Smooth muscle cell (in vitro differentiated cells): ENCODE data around the gene CLEC2L. TPM values are rescaled to one million over a fixed set of nuclear protein-coding genes. Genes with fewer than 3 reads are reported as not detected.

Experiments used
- DNase-seq: peaks from one replicate; lab custom pipeline; 2025; ENCODE audit not compliant: unreplicated experiment; lab: John Stamatoyannopoulos, UW
- H2AFZ ChIP-seq: fragments of 200-600 bp; sonication (generic); 2 replicates; pipeline ENCODE4 v1.6.0; 2016; ENCODE audit warnings: antibody characterized with exemption, low read depth, mild to moderate bottlenecking
- H3F3A ChIP-seq: fragments of 200-600 bp; sonication (generic); 2 replicates; pipeline ENCODE4 v1.6.0; 2017; ENCODE audit warnings: antibody characterized with exemption, low read depth
- H3K27ac ChIP-seq: fragments of 200-600 bp; sonication (generic); 2 replicates; pipeline ENCODE4 v1.5.1; 2016; ENCODE audit warnings: low read depth, mild to moderate bottlenecking
- H3K27me3 ChIP-seq: fragments of 200-600 bp; sonication (generic); 2 replicates; pipeline ENCODE4 v1.6.1; 2016; ENCODE audit warnings: low read depth, mild to moderate bottlenecking
- H3K36me3 ChIP-seq: fragments of 200-600 bp; sonication (generic); 2 replicates; pipeline ENCODE4 v1.5.1; 2016; ENCODE audit warnings: low read depth
- H3K4me1 ChIP-seq: fragments of 200-600 bp; sonication (generic); 2 replicates; pipeline ENCODE4 v1.5.1; 2016; ENCODE audit warnings: low read depth
- H3K4me2 ChIP-seq: fragments of 200-600 bp; sonication (generic); 2 replicates; pipeline ENCODE4 v1.6.0; 2016; ENCODE audit warnings: mild to moderate bottlenecking
- H3K4me3 ChIP-seq: fragments of 200-600 bp; sonication (generic); 2 replicates; pipeline ENCODE4 v1.5.1; 2016; ENCODE audit warnings: mild to moderate bottlenecking
- H3K79me2 ChIP-seq: fragments of 200-600 bp; sonication (generic); 2 replicates; pipeline ENCODE4 v1.6.0; 2016; ENCODE audit warnings: low read depth, mild to moderate bottlenecking
- H3K9ac ChIP-seq: fragments of 200-600 bp; sonication (generic); 2 replicates; pipeline ENCODE4 v1.6.0; 2016; ENCODE audit warnings: low read depth
- H3K9me3 ChIP-seq: fragments of 200-600 bp; sonication (generic); replicated peaks from 2 replicates; pipeline ENCODE4 v1.5.1; 2016; ENCODE audit warnings: low read depth
- H4K20me1 ChIP-seq: fragments of 200-600 bp; sonication (generic); 2 replicates; pipeline ENCODE4 v1.6.0; 2016; ENCODE audit warnings: low read depth
- CTCF ChIP-seq: fragments of 200-600 bp; sonication (generic); IDR thresholded peaks from 2 replicates; pipeline ENCODE4 v1.5.1; 2017; ENCODE audit warnings: borderline replicate concordance, mild to moderate bottlenecking, antibody characterized with exemption; ENCODE audit not compliant: insufficient read depth, poor library complexity, severe bottlenecking
- WGBS: methylation state at CpG from one replicate; pipeline ENCODE4 v1.1.7; 2016; ENCODE audit warnings: low lambda C conversion rate; 5-methylcytosine and 5-hydroxymethylcytosine counted together
- polyA plus RNA-seq: library from polyadenylated mRNA; unstranded; fragments of >200 nt; fragmentation: Nextera tagmentation; extraction: Ambion mirVana; gene quantifications from 2 replicates; pipeline ENCODE4 v1.2.1, GENCODE V29; 2016
- total RNA-seq: library from RNA; depleted of rRNA; stranded (reverse); fragments of >200 nt; gene quantifications from 2 replicates; pipeline ENCODE4 v1.2.3, GENCODE V29; 2014

The CLEC2L gene
- total and polyA plus RNA-seq, 2 experiments from 2014 or later: not detected

- Histone ChIP-seq H3F3A (no peaks in the 10 kb centered on the region), H4K20me1 (no peaks in the 10 kb centered on the region), H3K36me3 (no peaks in the 10 kb centered on the region), H3K9ac (no peak overlapping the region), H3K9me3 (no peaks in the 10 kb centered on the region), H3K79me2 (no peaks in the 10 kb centered on the region), H3K4me1 (no peaks in the 10 kb centered on the region), H3K4me2 (no peak overlapping the region), H3K27ac (no peak overlapping the region), H3K27me3 (no peaks in the 10 kb centered on the region), H3K4me3 (no peak overlapping the region), H2AFZ (no peak overlapping the region)
- no peak for TF ChIP-seq CTCF
- 94% methylated on average over 6 of the region's 6 CpGs for WGBS
- no peak for DNase-seq
Observed at GRCh38 chr7:139575338-139575680, 51.8 kb downstream of the CLEC2L start.

- Histone ChIP-seq H3K36me3 (no peaks in the 10 kb centered on the region), H3K9me3 (no peaks in the 10 kb centered on the region), H3K4me2 (no peak overlapping the region), H3K27ac (no peak overlapping the region), H3F3A (no peaks in the 10 kb centered on the region), H3K79me2 (no peaks in the 10 kb centered on the region), H2AFZ (no peak overlapping the region), H3K9ac (no peak overlapping the region), H3K27me3 (no peaks in the 10 kb centered on the region), H3K4me1 (no peaks in the 10 kb centered on the region), H4K20me1 (no peaks in the 10 kb centered on the region), H3K4me3 (no peak overlapping the region)
- TF ChIP-seq CTCF: no peak
- WGBS: 95% methylated on average over 11 of the region's 11 CpGs
- no peak for DNase-seq
Observed at GRCh38 chr7:139576179-139576973, 52.9 kb downstream of the CLEC2L start.

DNA sequence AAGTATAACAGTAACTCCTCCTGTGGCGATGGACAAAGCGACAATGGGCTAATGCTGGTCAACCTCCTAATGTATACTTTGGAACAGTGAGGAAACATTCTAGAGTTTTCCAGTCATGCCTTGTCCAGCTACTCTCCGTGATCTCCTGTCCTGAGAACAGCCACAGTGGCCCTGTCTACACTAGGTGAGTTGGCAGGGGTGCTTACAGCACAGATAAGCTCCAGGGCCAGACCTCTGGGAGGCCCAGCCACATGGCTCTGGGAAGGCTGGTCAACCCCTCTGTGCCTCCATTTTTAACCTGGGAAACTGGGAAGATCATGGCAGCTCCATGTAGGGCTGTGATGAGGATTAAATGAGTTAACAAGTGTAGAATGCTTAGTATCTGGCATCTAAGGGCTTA is 57.0 kb downstream of the CLEC2L start:
- Histone ChIP-seq H3K4me2 (no peak overlapping the region), H3K79me2 (no peaks in the 10 kb centered on the region), H2AFZ (no peak overlapping the region), H3F3A (no peaks in the 10 kb centered on the region), H3K27ac (no peak overlapping the region), H4K20me1 (no peaks in the 10 kb centered on the region), H3K4me1 (no peaks in the 10 kb centered on the region), H3K9me3 (no peaks in the 10 kb centered on the region), H3K27me3 (no peaks in the 10 kb centered on the region), H3K4me3 (no peak overlapping the region), H3K9ac (no peak overlapping the region), H3K36me3 (no peaks in the 10 kb centered on the region)
- WGBS: 100% methylated on average over 3 of the region's 3 CpGs
- DNase-seq: no peak
- TF ChIP-seq CTCF: no peak

- Histone ChIP-seq H3K4me3 (no peak overlapping the region), H3F3A (no peaks in the 10 kb centered on the region), H3K36me3 (no peaks in the 10 kb centered on the region), H3K27ac (no peak overlapping the region), H3K4me1 (no peaks in the 10 kb centered on the region), H3K9ac (no peak overlapping the region), H4K20me1 (no peaks in the 10 kb centered on the region), H3K9me3 (no peaks in the 10 kb centered on the region), H3K4me2 (no peak overlapping the region), H3K79me2 (no peaks in the 10 kb centered on the region), H2AFZ (no peak overlapping the region), H3K27me3 (no peaks in the 10 kb centered on the region)
- no peak for TF ChIP-seq CTCF
- 97% methylated on average over 14 of the region's 14 CpGs for WGBS
- DNase-seq: no peak
Observed at GRCh38 chr7:139582130-139582650, 58.7 kb downstream of the CLEC2L start.
